MM.1S (cell line): Measurements from ENCODE around the gene RAB7A.
A peak's percentile ranks its signal among the peaks of the same experiment; 100 is the strongest.

ENCODE experiments used
- DNase-seq: peaks from one replicate; pipeline ENCODE4 v3.0.0-alpha.2; 2015
- H2AFZ ChIP-seq: fragments of 300-600 bp; sonication (generic); 2 replicates; pipeline ENCODE4 v1.6.0; 2016; ENCODE audit warnings: antibody characterized with exemption, low read length
- H3F3A ChIP-seq: fragments of 300-600 bp; sonication (generic); 2 replicates; pipeline ENCODE4 v1.6.1; 2016; ENCODE audit warnings: mild to moderate bottlenecking, antibody characterized with exemption, low read length, moderate library complexity, mixed read lengths; ENCODE audit not compliant: insufficient read depth
- H3K27ac ChIP-seq: fragments of 300-600 bp; sonication (generic); 2 replicates; pipeline ENCODE4 v1.5.1; 2016; ENCODE audit warnings: mild to moderate bottlenecking, low read length
- H3K27me3 ChIP-seq: fragments of 300-600 bp; sonication (generic); replicated peaks from 2 replicates; pipeline ENCODE4 v1.6.0; 2016; ENCODE audit warnings: low read length; ENCODE audit not compliant: insufficient read depth
- H3K36me3 ChIP-seq: fragments of 300-600 bp; sonication (generic); replicated peaks from 2 replicates; pipeline ENCODE4 v1.6.1; 2016; ENCODE audit warnings: mild to moderate bottlenecking, low read length, mixed read lengths; ENCODE audit not compliant: insufficient read depth
- H3K4me1 ChIP-seq: fragments of 300-600 bp; sonication (generic); 2 replicates; pipeline ENCODE4 v1.6.1; 2016; ENCODE audit warnings: low read length, mixed read lengths
- H3K4me2 ChIP-seq: fragments of 300-600 bp; sonication (generic); 2 replicates; pipeline ENCODE4 v1.6.0; 2016; ENCODE audit warnings: low read depth, low read length
- H3K4me3 ChIP-seq: fragments of 300-600 bp; sonication (generic); 2 replicates; pipeline ENCODE4 v1.5.1; 2016; ENCODE audit warnings: low read length, mixed read lengths
- H3K79me2 ChIP-seq: fragments of 300-600 bp; sonication (generic); 2 replicates; pipeline ENCODE4 v1.6.1; 2016; ENCODE audit warnings: mixed run types, low read length, mixed read lengths
- H3K9ac ChIP-seq: fragments of 300-600 bp; sonication (generic); 2 replicates; pipeline ENCODE4 v1.6.1; 2016; ENCODE audit warnings: low read length, mixed read lengths
- H3K9me2 ChIP-seq: fragments of 300-600 bp; sonication (generic); replicated peaks from 2 replicates; pipeline ENCODE4 v1.6.1; 2016; ENCODE audit warnings: mild to moderate bottlenecking, low read length, mixed read lengths; ENCODE audit not compliant: insufficient read depth
- H3K9me3 ChIP-seq: fragments of 300-600 bp; sonication (generic); replicated peaks from 2 replicates; pipeline ENCODE4 v1.6.1; 2016; ENCODE audit warnings: mild to moderate bottlenecking, low read length, mixed read lengths; ENCODE audit not compliant: insufficient read depth
- H4K20me1 ChIP-seq: fragments of 300-600 bp; sonication (generic); 2 replicates; pipeline ENCODE4 v1.6.1; 2016; ENCODE audit warnings: mild to moderate bottlenecking, low read length, moderate library complexity, mixed read lengths; ENCODE audit not compliant: insufficient read depth
- CTCF ChIP-seq: fragments of 300-600 bp; sonication (generic); IDR thresholded peaks from 2 replicates; pipeline ENCODE4 v1.5.1; 2016; ENCODE audit warnings: antibody characterized with exemption, low read length, mixed read lengths
- EZH2 ChIP-seq: fragments of 300-600 bp; sonication (generic); optimal IDR thresholded peaks from 2 replicates; pipeline ENCODE3; 2017; ENCODE audit warnings: low read depth, mild to moderate bottlenecking, antibody characterized with exemption, low read length, mixed read lengths
- EZH2phosphoT487 ChIP-seq: fragments of 300-600 bp; sonication (generic); IDR thresholded peaks from 2 replicates; pipeline ENCODE4 v1.6.1; 2018; ENCODE audit warnings: antibody characterized with exemption, low read length

RAB7A gene

GRCh38 chr3:128845778-128846485 is 119.9 kb downstream of the RAB7A start:
- H3K27ac ChIP-seq, result no peak overlapping the region
- no peaks in the 10 kb centered on the region for H3F3A ChIP-seq
- H3K27me3 ChIP-seq, result no peaks in the 10 kb centered on the region
- H3K9ac ChIP-seq, result peak overlapping the region; percentile 67
- no peaks in the 10 kb centered on the region for H3K36me3 ChIP-seq
- no peaks in the 10 kb centered on the region for H3K9me2 ChIP-seq
- TF ChIP-seq EZH2, result no peak
- peak; percentile 74 for TF ChIP-seq CTCF
- TF ChIP-seq EZH2phosphoT487, result no peak
- H3K9me3 ChIP-seq, result no peaks in the 10 kb centered on the region
- H3K4me2 ChIP-seq, result peak overlapping the region; percentile 91
- peak overlapping the region; percentile 94 for H2AFZ ChIP-seq
- peak; percentile 92 for DNase-seq
- peaks cover 6% of the 10 kb centered on the region; the same call in 1 of the 2 replicates for H3K4me1 ChIP-seq
- H3K79me2 ChIP-seq, result no peaks in the 10 kb centered on the region
- peak overlapping the region; percentile 58 for H3K4me3 ChIP-seq
- no peaks in the 10 kb centered on the region for H4K20me1 ChIP-seq

GRCh38 chr3:128846486-128846891 is 120.5 kb downstream of the RAB7A start:
- H3K9me3 ChIP-seq, result no peaks in the 10 kb centered on the region
- no peak overlapping the region for H3K27ac ChIP-seq
- H3K4me3 ChIP-seq, result peak overlapping the region; percentile 58; the same call in 1 of the 2 replicates
- no peaks in the 10 kb centered on the region for H3F3A ChIP-seq
- H3K9ac ChIP-seq, result peak overlapping the region; percentile 67; the same call in 1 of the 2 replicates
- no peaks in the 10 kb centered on the region for H3K36me3 ChIP-seq
- no peaks in the 10 kb centered on the region for H3K9me2 ChIP-seq
- H3K27me3 ChIP-seq, result no peaks in the 10 kb centered on the region
- DNase-seq, result no peak
- no peaks in the 10 kb centered on the region for H4K20me1 ChIP-seq
- no peaks in the 10 kb centered on the region for H3K79me2 ChIP-seq
- H3K4me1 ChIP-seq, result peaks cover 6% of the 10 kb centered on the region; the same call in 1 of the 2 replicates
- H3K4me2 ChIP-seq, result peak overlapping the region; percentile 91; the same call in 1 of the 2 replicates
- TF ChIP-seq CTCF (no peak), EZH2 (no peak), EZH2phosphoT487 (no peak)
- peak overlapping the region; percentile 94 for H2AFZ ChIP-seq

GRCh38 chr3:128847666-128848370 is 121.8 kb downstream of the RAB7A start:
- no peak overlapping the region for H3K9ac ChIP-seq
- no peak overlapping the region for H3K27ac ChIP-seq
- H3F3A ChIP-seq, result no peaks in the 10 kb centered on the region

More at GRCh38 chr3:128847666-128848370, 121.8 kb downstream of the RAB7A start:
- Histone ChIP-seq H3K4me2 (no peak overlapping the region), H4K20me1 (no peaks in the 10 kb centered on the region), H3K27me3 (no peaks in the 10 kb centered on the region), H3K9me2 (no peaks in the 10 kb centered on the region), H2AFZ (no peak overlapping the region), H3K9me3 (no peaks in the 10 kb centered on the region), H3K79me2 (no peaks in the 10 kb centered on the region), H3K4me1 (peaks cover 6% of the 10 kb centered on the region; the same call in 1 of the 2 replicates), H3K36me3 (no peaks in the 10 kb centered on the region), H3K4me3 (no peak overlapping the region)
- TF ChIP-seq CTCF (no peak), EZH2 (no peak), EZH2phosphoT487 (no peak)
- no peak for DNase-seq
